Ovary (tissue), 3 donors: ENCODE results near the gene ANGPTL2.

Experiments
- EP300 ChIP-seq: sonication (generic); formaldehyde crosslinking; IDR thresholded peaks from one replicate; pipeline ENCODE4 v1.6.1; 2017; ENCODE audit warnings: antibody characterized with exemption
- POLR2A ChIP-seq: fragments of 450-650 bp; IDR thresholded peaks from one replicate; pipeline ENCODE4 v1.6.1; 2017; ENCODE audit warnings: antibody characterized with exemption, mild to moderate bottlenecking, moderate library complexity
- TF ChIP-seq, protein P1 (sequence below), 3 donors: fragments of 450-650 bp in 2 of 3; fragments of 200-600 bp in 1 of 3; IDR thresholded peaks; one replicate each; pipeline versions ENCODE4 v1.5.1 to v1.8.0; 2016 to 2022; ENCODE audit warnings: antibody characterized with exemption in 3 of 3, mild to moderate bottlenecking in 1 of 3
- donor health status: DM: no; HTN: no; CAD: no.

GRCh38 chr9:127047971-127048370 is 74.5 kb downstream of the ANGPTL2 start:
- TF ChIP-seq, protein P1, sequence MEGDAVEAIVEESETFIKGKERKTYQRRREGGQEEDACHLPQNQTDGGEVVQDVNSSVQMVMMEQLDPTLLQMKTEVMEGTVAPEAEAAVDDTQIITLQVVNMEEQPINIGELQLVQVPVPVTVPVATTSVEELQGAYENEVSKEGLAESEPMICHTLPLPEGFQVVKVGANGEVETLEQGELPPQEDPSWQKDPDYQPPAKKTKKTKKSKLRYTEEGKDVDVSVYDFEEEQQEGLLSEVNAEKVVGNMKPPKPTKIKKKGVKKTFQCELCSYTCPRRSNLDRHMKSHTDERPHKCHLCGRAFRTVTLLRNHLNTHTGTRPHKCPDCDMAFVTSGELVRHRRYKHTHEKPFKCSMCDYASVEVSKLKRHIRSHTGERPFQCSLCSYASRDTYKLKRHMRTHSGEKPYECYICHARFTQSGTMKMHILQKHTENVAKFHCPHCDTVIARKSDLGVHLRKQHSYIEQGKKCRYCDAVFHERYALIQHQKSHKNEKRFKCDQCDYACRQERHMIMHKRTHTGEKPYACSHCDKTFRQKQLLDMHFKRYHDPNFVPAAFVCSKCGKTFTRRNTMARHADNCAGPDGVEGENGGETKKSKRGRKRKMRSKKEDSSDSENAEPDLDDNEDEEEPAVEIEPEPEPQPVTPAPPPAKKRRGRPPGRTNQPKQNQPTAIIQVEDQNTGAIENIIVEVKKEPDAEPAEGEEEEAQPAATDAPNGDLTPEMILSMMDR (IDR thresholded peaks at IDR 0.05): no peak
- no peak for TF ChIP-seq POLR2A
- TF ChIP-seq EP300: no peak
